ENCODE data around the gene RBPJ. TPM values are rescaled to one million over a fixed set of nuclear protein-coding genes. Genes with fewer than 3 reads are reported as not detected.

The RBPJ gene
- polyA plus RNA-seq, 1 donor from 2014 or later = 89.8 TPM

GRCh38 chr4:26476545-26476944 lies 155.7 kb downstream of the RBPJ start:
- no peaks in the 10 kb centered on the region for H3K9me2 ChIP-seq (ENCODE audit: insufficient read depth, low read length)
- H3K4me3 ChIP-seq (ENCODE audit: low read length) = no peak overlapping the region
- TF ChIP-seq POLR2AphosphoS5 (IDR thresholded peaks at IDR 0.05) (no peak), REST (IDR thresholded peaks at IDR 0.05; ENCODE audit: borderline replicate concordance) (no peak), TAF1 (IDR thresholded peaks at IDR 0.05; ENCODE audit: low read depth) (no peak), EZH2 (IDR thresholded peaks at IDR 0.05; ENCODE audit: borderline replicate concordance, insufficient read depth, low read length, poor library complexity, severe bottlenecking) (no peak), EP300 (conservative IDR thresholded peaks at IDR 0.05; ENCODE audit: poor library complexity, severe bottlenecking) (no peak), MXI1 (conservative IDR thresholded peaks at IDR 0.05; ENCODE audit: poor library complexity, severe bottlenecking) (no peak), RAD21 (conservative IDR thresholded peaks at IDR 0.05) (no peak), CTCF (IDR thresholded peaks at IDR 0.05; ENCODE audit: poor library complexity, severe bottlenecking) (no peak), SMC3 (conservative IDR thresholded peaks at IDR 0.05; ENCODE audit: poor library complexity) (no peak)
- no peaks in the 10 kb centered on the region for H3K27me3 ChIP-seq (ENCODE audit: insufficient read depth, low read depth, low read length)
- H4K20me1 ChIP-seq (ENCODE audit: insufficient read depth) = no peaks in the 10 kb centered on the region
- H2AFZ ChIP-seq (ENCODE audit: low read depth, low read length) = no peak overlapping the region
- H3K36me3 ChIP-seq (ENCODE audit: insufficient read depth, low read length) = no peaks in the 10 kb centered on the region
- no peaks in the 10 kb centered on the region for H3K79me2 ChIP-seq (replicated peaks; ENCODE audit: insufficient read depth, low read length)
- no peaks in the 10 kb centered on the region for H3K9me3 ChIP-seq (ENCODE audit: low read length)
- H3K27ac ChIP-seq (ENCODE audit: low read length) = no peak overlapping the region
- H3K9ac ChIP-seq (ENCODE audit: low read length) = no peak overlapping the region
- no peak overlapping the region for H3K4me2 ChIP-seq (ENCODE audit: low read length)
- H3F3A ChIP-seq (ENCODE audit: insufficient read depth, low read length, poor library complexity, severe bottlenecking) = no peaks in the 10 kb centered on the region

- TF ChIP-seq POLR2AphosphoS5 (IDR thresholded peaks at IDR 0.05) (no peak), TAF1 (IDR thresholded peaks at IDR 0.05; ENCODE audit: low read depth) (no peak), EZH2 (IDR thresholded peaks at IDR 0.05; ENCODE audit: borderline replicate concordance, insufficient read depth, low read length, poor library complexity, severe bottlenecking) (no peak), REST (IDR thresholded peaks at IDR 0.05; ENCODE audit: borderline replicate concordance) (no peak), RAD21 (conservative IDR thresholded peaks at IDR 0.05) (no peak), EP300 (conservative IDR thresholded peaks at IDR 0.05; ENCODE audit: poor library complexity, severe bottlenecking) (no peak), CTCF (IDR thresholded peaks at IDR 0.05; ENCODE audit: poor library complexity, severe bottlenecking) (no peak), MXI1 (conservative IDR thresholded peaks at IDR 0.05; ENCODE audit: poor library complexity, severe bottlenecking) (no peak), SMC3 (conservative IDR thresholded peaks at IDR 0.05; ENCODE audit: poor library complexity) (no peak)
- Histone ChIP-seq H3K4me3 (ENCODE audit: low read length) (no peak overlapping the region), H3F3A (ENCODE audit: insufficient read depth, low read length, poor library complexity, severe bottlenecking) (no peaks in the 10 kb centered on the region), H3K27me3 (ENCODE audit: insufficient read depth, low read depth, low read length) (no peaks in the 10 kb centered on the region), H4K20me1 (ENCODE audit: insufficient read depth) (no peaks in the 10 kb centered on the region), H3K9ac (ENCODE audit: low read length) (no peak overlapping the region), H3K4me2 (ENCODE audit: low read length) (no peak overlapping the region), H3K9me2 (ENCODE audit: insufficient read depth, low read length) (no peaks in the 10 kb centered on the region), H2AFZ (ENCODE audit: low read depth, low read length) (no peak overlapping the region), H3K9me3 (ENCODE audit: low read length) (no peaks in the 10 kb centered on the region), H3K79me2 (replicated peaks; ENCODE audit: insufficient read depth, low read length) (no peaks in the 10 kb centered on the region), H3K27ac (ENCODE audit: low read length) (no peak overlapping the region), H3K36me3 (ENCODE audit: insufficient read depth, low read length) (no peaks in the 10 kb centered on the region)
Observed at GRCh38 chr4:26478330-26478729, 157.5 kb downstream of the RBPJ start.

All from neural cell (in vitro differentiated cells).